ENCODE results near the gene GTPBP6.

GTPBP6 gene

DNA sequence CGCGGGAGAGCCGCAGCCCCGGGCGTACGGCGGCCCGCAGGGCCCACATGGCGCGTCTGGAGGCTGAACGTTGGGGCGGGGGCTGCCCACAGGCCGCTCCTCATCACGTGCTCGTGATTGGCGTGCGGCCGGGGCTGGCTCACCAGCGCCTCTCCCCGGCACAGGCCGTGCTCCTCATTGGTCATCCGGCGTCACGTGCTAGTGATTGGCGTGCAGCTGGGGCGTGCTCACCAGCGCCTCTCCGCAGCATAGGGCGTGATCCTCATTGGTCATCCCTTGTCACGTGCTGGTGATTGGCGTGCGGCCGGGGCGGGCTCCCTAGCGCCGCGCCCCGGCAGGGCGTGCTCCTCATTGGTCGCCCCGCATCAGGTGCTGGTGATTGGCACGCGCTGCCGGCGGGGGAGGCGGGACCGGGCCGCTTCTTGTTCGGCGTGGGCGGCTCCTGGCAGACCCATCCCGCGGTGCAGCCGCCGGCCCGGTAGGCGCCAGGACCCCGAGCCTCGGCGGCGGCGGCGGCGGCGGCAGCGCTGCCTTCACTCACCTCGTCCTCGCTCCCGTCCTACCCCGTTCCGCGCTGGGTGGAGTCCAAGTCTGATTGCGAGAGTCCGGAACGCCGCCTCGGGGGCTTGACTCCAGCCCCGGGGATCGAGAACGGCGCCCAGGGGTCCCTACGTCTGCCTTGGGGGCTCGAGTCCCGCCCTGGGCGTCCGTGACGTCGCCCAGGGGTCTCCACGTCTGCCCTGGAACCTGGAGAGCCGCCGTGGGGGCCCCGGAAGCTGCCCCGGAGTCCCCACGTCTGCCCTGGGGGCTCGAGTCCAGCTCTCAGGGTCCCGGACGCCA is at the start of gene GTPBP6:
GTPBP6 (minus strand) TSS at position 58 of the 840 bp plus-strand sequence; CDS start at position 49, 9 bp downstream.
- TF ChIP-seq, protein P1, sequence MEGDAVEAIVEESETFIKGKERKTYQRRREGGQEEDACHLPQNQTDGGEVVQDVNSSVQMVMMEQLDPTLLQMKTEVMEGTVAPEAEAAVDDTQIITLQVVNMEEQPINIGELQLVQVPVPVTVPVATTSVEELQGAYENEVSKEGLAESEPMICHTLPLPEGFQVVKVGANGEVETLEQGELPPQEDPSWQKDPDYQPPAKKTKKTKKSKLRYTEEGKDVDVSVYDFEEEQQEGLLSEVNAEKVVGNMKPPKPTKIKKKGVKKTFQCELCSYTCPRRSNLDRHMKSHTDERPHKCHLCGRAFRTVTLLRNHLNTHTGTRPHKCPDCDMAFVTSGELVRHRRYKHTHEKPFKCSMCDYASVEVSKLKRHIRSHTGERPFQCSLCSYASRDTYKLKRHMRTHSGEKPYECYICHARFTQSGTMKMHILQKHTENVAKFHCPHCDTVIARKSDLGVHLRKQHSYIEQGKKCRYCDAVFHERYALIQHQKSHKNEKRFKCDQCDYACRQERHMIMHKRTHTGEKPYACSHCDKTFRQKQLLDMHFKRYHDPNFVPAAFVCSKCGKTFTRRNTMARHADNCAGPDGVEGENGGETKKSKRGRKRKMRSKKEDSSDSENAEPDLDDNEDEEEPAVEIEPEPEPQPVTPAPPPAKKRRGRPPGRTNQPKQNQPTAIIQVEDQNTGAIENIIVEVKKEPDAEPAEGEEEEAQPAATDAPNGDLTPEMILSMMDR (conservative IDR thresholded peaks at IDR 0.05; ENCODE audit: low read depth, low read length) = no peak
- peak within 1 kb of the TSS; percentile 85 for H3K4me3 ChIP-seq (ENCODE audit: low read length)
- peak; percentile 99 for DNase-seq (ENCODE audit: low read depth)

DNA sequence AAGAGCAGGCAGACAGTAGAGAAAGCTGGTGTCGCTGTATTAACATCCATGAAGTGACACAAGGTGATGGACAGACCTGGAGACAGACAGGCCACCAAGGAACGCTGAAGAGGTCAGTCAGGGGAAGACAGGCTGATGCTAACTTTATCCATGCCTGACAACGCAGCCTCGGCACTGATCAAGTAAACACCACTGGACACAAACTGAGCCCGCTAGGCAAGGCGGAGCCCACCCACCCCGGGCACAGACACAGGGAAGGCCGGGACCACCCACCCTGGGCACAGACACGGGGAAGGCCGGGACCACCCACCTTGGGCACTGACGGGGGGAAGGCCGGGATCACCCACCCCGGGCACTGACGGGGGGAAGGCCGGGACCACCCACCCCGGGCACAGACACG is 49.3 kb upstream of the GTPBP6 start:
- TF ChIP-seq, protein P1 (conservative IDR thresholded peaks at IDR 0.05; ENCODE audit: low read depth, low read length) = no peak
- no peak for DNase-seq (ENCODE audit: low read depth)
- H3K4me3 ChIP-seq (ENCODE audit: low read length) = no peak overlapping the region

GRCh38 chrX:367349-367748 is 48.8 kb upstream of the GTPBP6 start:
- TF ChIP-seq, protein P1 (conservative IDR thresholded peaks at IDR 0.05; ENCODE audit: low read depth, low read length) = no peak
- no peak for DNase-seq (ENCODE audit: low read depth)
- H3K4me3 ChIP-seq (ENCODE audit: low read length) = no peak overlapping the region

DNA sequence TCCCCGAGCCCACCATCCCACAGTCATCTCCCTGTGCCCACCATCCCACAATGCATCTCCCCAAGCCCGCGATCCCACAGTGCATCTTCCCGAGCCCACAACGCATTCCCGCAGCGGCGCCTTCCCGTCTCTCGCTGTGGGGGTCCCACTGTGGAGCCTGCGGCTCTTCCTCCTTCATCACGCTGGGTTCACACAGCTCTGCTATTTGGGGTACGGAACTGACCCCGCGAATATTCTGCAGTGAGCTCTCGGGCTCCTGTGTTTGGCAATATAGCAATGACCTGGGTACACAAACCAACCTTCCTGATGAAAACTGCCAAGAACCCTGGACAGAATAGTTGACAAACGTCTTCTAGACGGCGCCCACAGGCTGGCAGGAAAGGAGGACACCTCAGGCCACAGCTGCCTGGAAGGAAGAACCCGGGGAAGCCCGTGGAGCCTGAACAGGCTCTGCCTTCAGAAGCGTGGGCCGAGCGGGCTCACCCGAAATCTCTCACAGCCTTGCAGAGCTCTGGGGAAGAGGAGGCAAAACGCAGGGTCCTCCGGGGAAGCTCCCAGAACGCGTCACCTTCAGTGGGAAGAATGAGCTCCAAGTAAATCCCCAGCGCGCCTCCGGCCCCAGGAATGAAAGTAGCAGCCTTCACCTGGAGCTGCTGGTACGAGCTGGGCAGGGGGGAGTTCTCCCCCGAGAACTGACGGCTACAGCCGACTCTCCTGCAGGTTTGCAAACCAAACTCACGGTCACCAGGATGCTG is 45.2 kb upstream of the GTPBP6 start:
- H3K4me3 ChIP-seq (ENCODE audit: low read length) = no peak overlapping the region
- no peak for DNase-seq (ENCODE audit: low read depth)
- TF ChIP-seq, protein P1 (conservative IDR thresholded peaks at IDR 0.05; ENCODE audit: low read depth, low read length) = no peak

DNA sequence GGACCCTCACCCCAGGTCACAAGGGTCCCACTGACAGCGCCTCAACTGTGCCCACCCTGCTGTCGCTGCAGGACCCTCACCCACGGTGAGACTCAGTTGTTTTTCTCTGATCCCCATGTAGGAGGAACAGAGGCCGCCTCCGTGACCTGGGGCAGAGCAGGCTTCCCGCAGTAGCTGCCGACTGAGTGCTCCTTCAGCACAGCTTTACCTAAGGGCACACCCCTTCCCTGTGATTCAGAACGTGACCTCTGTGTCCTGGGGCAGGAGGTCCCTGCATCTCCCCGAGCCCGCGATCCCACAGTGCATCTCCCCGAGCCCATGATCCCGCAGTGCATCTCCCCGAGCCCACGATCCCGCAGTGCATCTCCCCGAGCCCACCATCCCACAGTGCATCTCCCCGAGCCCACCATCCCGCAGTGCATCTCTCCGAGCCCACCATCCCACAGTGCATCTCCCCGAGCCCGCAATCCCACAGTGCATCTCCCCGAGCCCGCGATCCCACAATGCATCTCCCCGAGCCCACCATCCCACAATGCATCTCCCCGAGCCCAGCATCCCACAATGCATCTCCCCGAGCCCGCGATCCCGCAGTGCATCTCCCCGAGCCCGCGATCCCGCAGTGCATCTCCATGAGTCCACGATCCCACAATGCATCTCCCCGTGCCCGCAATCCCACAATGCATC is 44.5 kb upstream of the GTPBP6 start:
- no peak for DNase-seq (ENCODE audit: low read depth)

GRCh38 chrX:362351-362750 is 43.8 kb upstream of the GTPBP6 start:
- no peak overlapping the region for H3K4me3 ChIP-seq (ENCODE audit: low read length)
- TF ChIP-seq, protein P1 (conservative IDR thresholded peaks at IDR 0.05; ENCODE audit: low read depth, low read length) = no peak
- DNase-seq (ENCODE audit: low read depth) = no peak

More for the DNA sequence above, 44.5 kb upstream of the GTPBP6 start:
- no peak overlapping the region for H3K4me3 ChIP-seq (ENCODE audit: low read length)
- TF ChIP-seq, protein P1 (conservative IDR thresholded peaks at IDR 0.05; ENCODE audit: low read depth, low read length) = no peak

Data from retinal pigment epithelial cell (primary cell).